Neural crest cell (in vitro differentiated cells): ENCODE data around the gene FRMD4B. TPM values are rescaled to one million over a fixed set of nuclear protein-coding genes. Genes with fewer than 3 reads are reported as not detected.
"Not testable (repeated sequence)": the region's sequence is repeated elsewhere in the genome, so short reads cannot be mapped to it uniquely, and the experiment has no call there.

Experiments
- DNase-seq: peaks from one replicate; pipeline ENCODE4 v3.0.0; 2021; ENCODE audit warnings: low read depth, mixed read lengths, low spot score
- H3K27ac Mint-ChIP-seq: one replicate; pipeline ENCODE4 v1.8.0; 2021; ENCODE audit warnings: mild to moderate bottlenecking, mixed read lengths; ENCODE audit not compliant: unreplicated experiment
- H3K27me3 Mint-ChIP-seq: 2 replicates; pipeline ENCODE4 v1.8.0; 2021; ENCODE audit warnings: low read depth, mild to moderate bottlenecking, mixed read lengths
- H3K36me3 Mint-ChIP-seq: 2 replicates; pipeline ENCODE4 v1.8.0; 2021; ENCODE audit warnings: low read depth, mild to moderate bottlenecking, mixed read lengths
- H3K4me1 Mint-ChIP-seq: 2 replicates; pipeline ENCODE4 v1.8.0; 2021; ENCODE audit warnings: mixed read lengths
- H3K4me3 Mint-ChIP-seq: one replicate; pipeline ENCODE4 v1.8.0; 2021; ENCODE audit warnings: mild to moderate bottlenecking, mixed read lengths
- H3K9me3 Mint-ChIP-seq: 2 replicates; pipeline ENCODE4 v1.8.0; 2021; ENCODE audit warnings: mixed read lengths
- CTCF ChIP-seq: fragments of 200-600 bp; sonication (generic); conservative IDR thresholded peaks from 2 replicates; pipeline ENCODE4 v1.5.0; 2021; ENCODE audit warnings: antibody characterized with exemption, mild to moderate bottlenecking
- total RNA-seq: library from RNA; stranded (reverse); gene quantifications from 2 replicates; pipeline ENCODE4 v1.2.1, GENCODE V29; 2021

The FRMD4B gene
- total RNA-seq, 1 donor from 2014 or later: 17.2 TPM

DNA sequence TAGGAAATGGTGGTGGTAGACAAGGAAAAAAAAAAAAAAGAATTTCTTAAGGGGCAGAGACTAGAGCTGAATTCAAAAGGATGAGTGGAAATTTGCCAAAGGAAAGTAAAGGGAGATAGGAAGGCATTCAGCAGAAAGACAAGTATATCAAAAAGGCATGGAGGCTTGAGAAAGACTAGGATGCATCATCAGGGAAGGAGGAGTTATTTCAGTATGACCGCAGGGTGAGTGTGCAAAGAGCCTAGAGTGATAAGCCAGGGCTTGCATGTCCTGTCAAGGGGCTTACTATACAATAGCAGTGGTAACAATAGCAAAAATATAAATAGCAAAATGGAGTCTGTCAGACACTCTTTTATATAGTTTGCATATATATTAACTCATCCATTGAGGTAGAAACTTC is 112.0 kb downstream of the FRMD4B start:
- H3K9me3 Mint-ChIP-seq: no peaks in the 10 kb centered on the region
- H3K27me3 Mint-ChIP-seq: no peaks in the 10 kb centered on the region
- DNase-seq: no peak
- H3K36me3 Mint-ChIP-seq: no peaks in the 10 kb centered on the region
- no peak for TF ChIP-seq CTCF
- H3K4me1 Mint-ChIP-seq: peaks cover 6% of the 10 kb centered on the region
- no peak overlapping the region for H3K27ac Mint-ChIP-seq
- H3K4me3 Mint-ChIP-seq: no peak overlapping the region

DNA sequence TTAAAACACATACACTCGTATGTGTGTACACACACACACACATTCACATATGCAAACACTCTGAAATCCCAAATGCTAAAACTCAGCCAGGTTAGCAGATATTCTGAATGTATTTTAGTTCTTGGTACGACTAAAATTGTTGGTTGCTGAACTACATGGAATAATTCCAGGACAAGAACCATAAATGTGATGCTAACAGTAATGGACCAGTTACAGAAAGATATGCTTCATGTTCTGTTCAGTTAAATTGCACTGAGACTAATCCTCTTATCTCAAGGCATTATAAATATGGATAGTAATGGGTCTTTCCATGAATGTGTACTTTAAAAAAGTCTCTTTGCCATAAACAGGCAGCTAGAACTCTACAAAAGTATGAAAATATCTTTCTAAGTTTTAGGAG is 113.3 kb downstream of the FRMD4B start:
- Mint-ChIP-seq H3K4me1 (peaks cover 6% of the 10 kb centered on the region), H3K9me3 (no peaks in the 10 kb centered on the region), H3K4me3 (no peak overlapping the region), H3K27ac (no peak overlapping the region), H3K27me3 (no peaks in the 10 kb centered on the region), H3K36me3 (no peaks in the 10 kb centered on the region)
- TF ChIP-seq CTCF: no peak
- no peak for DNase-seq

- Mint-ChIP-seq H3K4me3 (no peak overlapping the region), H3K27ac (no peak overlapping the region), H3K36me3 (no peaks in the 10 kb centered on the region), H3K4me1 (peaks cover 6% of the 10 kb centered on the region), H3K9me3 (no peaks in the 10 kb centered on the region), H3K27me3 (no peaks in the 10 kb centered on the region)
- no peak for TF ChIP-seq CTCF
- DNase-seq: no peak
Observed at GRCh38 chr3:69271098-69271497, 114.8 kb downstream of the FRMD4B start.

DNA sequence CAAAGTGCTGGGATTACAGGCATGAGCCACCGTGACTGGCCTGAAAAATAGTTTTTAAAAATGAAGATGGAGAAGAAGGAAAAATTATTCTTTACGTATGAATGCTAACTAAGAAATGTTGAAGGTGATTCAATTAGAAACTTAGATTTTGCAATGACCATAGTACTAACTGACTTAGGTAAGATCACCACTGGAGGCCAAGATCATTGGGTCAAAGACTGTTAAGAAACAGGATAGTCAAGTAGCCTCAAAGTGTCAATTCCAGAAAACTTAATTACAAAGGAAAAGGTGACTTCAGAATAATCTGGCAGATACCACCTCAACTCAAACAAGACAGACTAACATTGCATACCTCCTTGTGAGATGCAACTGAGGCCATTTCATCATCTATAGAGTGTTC is 119.3 kb downstream of the FRMD4B start:
- no peaks in the 10 kb centered on the region for H3K4me1 Mint-ChIP-seq
- H3K36me3 Mint-ChIP-seq: no peaks in the 10 kb centered on the region
- H3K27me3 Mint-ChIP-seq: no peaks in the 10 kb centered on the region
- no peak for TF ChIP-seq CTCF
- no peak overlapping the region for H3K27ac Mint-ChIP-seq
- no peak overlapping the region for H3K4me3 Mint-ChIP-seq
- H3K9me3 Mint-ChIP-seq: no peaks in the 10 kb centered on the region
- no peak for DNase-seq

GRCh38 chr3:69266071-69266470 is 119.8 kb downstream of the FRMD4B start:
- not testable (repeated sequence) for H3K4me3 Mint-ChIP-seq, DNase-seq, H3K36me3 Mint-ChIP-seq, H3K27ac Mint-ChIP-seq, H3K4me1 Mint-ChIP-seq, H3K27me3 Mint-ChIP-seq, H3K9me3 Mint-ChIP-seq

GRCh38 chr3:69260843-69261405 is 125.0 kb downstream of the FRMD4B start:
- not testable (repeated sequence) for H3K4me3 Mint-ChIP-seq, H3K27ac Mint-ChIP-seq, H3K36me3 Mint-ChIP-seq, DNase-seq, H3K9me3 Mint-ChIP-seq, H3K27me3 Mint-ChIP-seq, H3K4me1 Mint-ChIP-seq
